HepG2 (cell line): ENCODE measurements around the gene AHCY. TPM values are rescaled to one million over a fixed set of nuclear protein-coding genes. Genes with fewer than 3 reads are reported as not detected.
A peak's percentile ranks its signal among the peaks of the same experiment; 100 is the strongest.

Experiments
- ADNP ChIP-seq: sonication (generic); formaldehyde crosslinking; IDR thresholded peaks from 2 replicates; pipeline ENCODE4 v1.4.0; 2020; ENCODE audit warnings: missing genetic modification reagents
- GTF3A ChIP-seq: sonication (generic); formaldehyde crosslinking; conservative IDR thresholded peaks from 2 replicates; pipeline ENCODE4 v1.4.0; 2020; ENCODE audit warnings: mild to moderate bottlenecking, missing genetic modification reagents
- HDAC6 ChIP-seq: fragments of 200-600 bp; sonication (generic); IDR thresholded peaks from 2 replicates; pipeline ENCODE4 v1.7.0; 2017; ENCODE audit warnings: mild to moderate bottlenecking, antibody characterized with exemption, low read length, low read depth
- HNF4G ChIP-seq, 2 experiments: sonication (generic) in 1 of 2; formaldehyde crosslinking in 1 of 2; IDR thresholded peaks; 2 replicates each; pipeline versions ENCODE4 v1.4.0 to v1.6.1; 2011 to 2020; ENCODE audit warnings: borderline replicate concordance in 2 of 2, low read depth in 2 of 2, mild to moderate bottlenecking in 2 of 2, low read length in 1 of 2, missing genetic modification reagents in 1 of 2, moderate library complexity in 1 of 2
- HOXD1 ChIP-seq: sonication (generic); formaldehyde crosslinking; IDR thresholded peaks from 2 replicates; pipeline ENCODE4 v1.5.0; 2020; ENCODE audit warnings: missing genetic modification reagents
- IKZF1 ChIP-seq: fragments of 450-650 bp; IDR thresholded peaks from 2 replicates; pipeline ENCODE4 v1.7.1; 2016
- IRX3 ChIP-seq: sonication (generic); formaldehyde crosslinking; IDR thresholded peaks from 2 replicates; pipeline ENCODE4 v1.8.1; 2023; ENCODE audit warnings: mild to moderate bottlenecking, low read depth, missing genetic modification reagents, borderline replicate concordance
- MAF1 ChIP-seq: sonication (generic); formaldehyde crosslinking; IDR thresholded peaks from 2 replicates; pipeline ENCODE4 v1.5.0; 2020; ENCODE audit warnings: missing genetic modification reagents, borderline replicate concordance
- MATR3 ChIP-seq: sonication (generic); formaldehyde crosslinking; IDR thresholded peaks from 2 replicates; pipeline ENCODE4 v1.4.0; 2020; ENCODE audit warnings: missing genetic modification reagents
- NFKB2 ChIP-seq: sonication (generic); formaldehyde crosslinking; IDR thresholded peaks from 2 replicates; pipeline ENCODE4 v1.4.0; 2020; ENCODE audit warnings: missing genetic modification reagents, borderline replicate concordance
- PTBP1 ChIP-seq: fragments of 200-400 bp; formaldehyde crosslinking; IDR thresholded peaks from 2 replicates; pipeline ENCODE4 v1.6.1; 2018; ENCODE audit warnings: low read length, low read depth; ENCODE audit not compliant: poor library complexity, severe bottlenecking
- SKI ChIP-seq: fragments of 450-650 bp; IDR thresholded peaks from one replicate; pipeline ENCODE4 v1.6.1; 2018; ENCODE audit warnings: mild to moderate bottlenecking; ENCODE audit not compliant: partially characterized antibody
- YEATS2 ChIP-seq: sonication (generic); formaldehyde crosslinking; IDR thresholded peaks from 2 replicates; pipeline ENCODE4 v1.4.0; 2020; ENCODE audit warnings: missing genetic modification reagents, borderline replicate concordance
- ZMYM3 ChIP-seq: sonication (generic); formaldehyde crosslinking; IDR thresholded peaks from 2 replicates; pipeline ENCODE4 v1.5.1; 2020; ENCODE audit warnings: mild to moderate bottlenecking, missing genetic modification reagents
- ZNF160 ChIP-seq: sonication (generic); formaldehyde crosslinking; IDR thresholded peaks from 2 replicates; pipeline ENCODE4 v1.8.0; 2022; ENCODE audit warnings: mild to moderate bottlenecking, inconsistent platforms, missing genetic modification reagents
- ZNF274 ChIP-seq: sonication (generic); formaldehyde crosslinking; IDR thresholded peaks from 2 replicates; pipeline ENCODE4 v1.5.1; 2020; ENCODE audit warnings: mild to moderate bottlenecking, missing genetic modification reagents
- ZNF331 ChIP-seq: sonication (generic); formaldehyde crosslinking; IDR thresholded peaks from 2 replicates; pipeline ENCODE4 v1.4.0; 2020; ENCODE audit warnings: missing genetic modification reagents
- ZNF33A ChIP-seq: sonication (generic); formaldehyde crosslinking; IDR thresholded peaks from 2 replicates; pipeline ENCODE4 v1.5.1; 2020; ENCODE audit warnings: missing genetic modification reagents, mild to moderate bottlenecking, moderate library complexity, borderline replicate concordance
- ZNF33B ChIP-seq: sonication (generic); formaldehyde crosslinking; IDR thresholded peaks from 2 replicates; pipeline ENCODE4 v1.5.1; 2020; ENCODE audit warnings: mild to moderate bottlenecking, missing genetic modification reagents
- ZNF382 ChIP-seq: sonication (generic); formaldehyde crosslinking; IDR thresholded peaks from 2 replicates; pipeline ENCODE4 v1.5.0; 2020; ENCODE audit warnings: missing genetic modification reagents, mild to moderate bottlenecking, borderline replicate concordance
- ZNF766 ChIP-seq: sonication (generic); formaldehyde crosslinking; IDR thresholded peaks from 2 replicates; pipeline ENCODE4 v1.5.0; 2020; ENCODE audit warnings: missing genetic modification reagents, borderline replicate concordance
- ZNF776 ChIP-seq: sonication (generic); formaldehyde crosslinking; IDR thresholded peaks from 2 replicates; pipeline ENCODE4 v1.4.0; 2020; ENCODE audit warnings: mild to moderate bottlenecking, missing genetic modification reagents
- ZNF780A ChIP-seq: sonication (generic); formaldehyde crosslinking; IDR thresholded peaks from 2 replicates; pipeline ENCODE4 v1.8.0; 2022; ENCODE audit warnings: mild to moderate bottlenecking, missing genetic modification reagents, moderate library complexity
- ZNF879 ChIP-seq: sonication (generic); formaldehyde crosslinking; IDR thresholded peaks from 2 replicates; pipeline ENCODE4 v1.8.1; 2023; ENCODE audit warnings: missing genetic modification reagents
- ZSCAN12 ChIP-seq: sonication (generic); formaldehyde crosslinking; IDR thresholded peaks from 2 replicates; pipeline ENCODE4 v1.9.0; 2021; ENCODE audit warnings: mild to moderate bottlenecking, missing genetic modification reagents
- polyA plus RNA-seq, 8 experiments: library from polyadenylated mRNA; depleted of rRNA in 3 of 8; stranded (reverse) in 7 of 8; unstranded in 1 of 8; fragments of >200 nt; fragmentation: Illumina TruSeq in 4 of 8; extraction: Trizol in 4 of 8; gene quantifications; 2 replicates each; pipeline versions ENCODE4 v1.2.1 to v1.2.3, GENCODE V29; 2011 to 2016; ENCODE audit warnings: low read depth in 4 of 8, missing spikeins in 1 of 8, mixed read lengths in 1 of 8; ENCODE audit not compliant: insufficient read depth in 1 of 8
- total RNA-seq, 5 experiments: library from RNA; depleted of rRNA; stranded (reverse); fragments of >200 nt; fragmentation: Illumina TruSeq; extraction: Trizol; gene quantifications; 2 replicates each; pipeline ENCODE4 v1.2.3, GENCODE V29; 2016; ENCODE audit warnings: low read depth in 1 of 5
- TF ChIP-seq, protein P1 (sequence below): sonication (generic); formaldehyde crosslinking; IDR thresholded peaks from 2 replicates; pipeline ENCODE4 v1.4.0; 2020; ENCODE audit warnings: missing genetic modification reagents, borderline replicate concordance
- TF ChIP-seq, protein P2 (sequence below): sonication (generic); formaldehyde crosslinking; conservative IDR thresholded peaks from 2 replicates; pipeline ENCODE4 v1.4.0; 2020; ENCODE audit warnings: missing genetic modification reagents

The AHCY gene
- total and polyA plus RNA-seq, 2 of the 13 experiments (the other 11 are each of a cell fraction or from before 2014, with no cell fraction given) = 407 to 419 TPM

DNA sequence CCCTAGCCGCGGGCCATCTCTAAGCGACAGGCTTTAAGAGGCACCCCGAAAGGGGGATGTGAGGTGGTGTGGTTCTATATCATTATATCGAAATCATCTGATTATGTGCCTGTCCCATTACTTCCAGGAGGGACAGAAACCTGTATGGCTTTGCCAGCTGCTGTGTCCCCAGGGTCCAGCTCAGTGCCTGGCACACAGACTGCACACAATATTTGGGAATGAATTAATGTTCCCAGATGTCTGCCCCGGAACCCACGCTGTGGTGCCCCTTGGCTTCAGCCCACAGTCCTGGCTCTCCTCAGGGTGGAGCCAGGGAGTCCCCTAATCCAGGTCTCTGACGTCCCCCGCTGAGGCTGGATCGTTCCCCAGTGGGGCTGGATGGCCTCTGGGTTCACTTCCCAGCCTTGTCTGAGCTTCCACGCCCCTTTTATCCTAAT, 8.9 kb upstream of the AHCY start (continued):
- TF ChIP-seq, protein P1, sequence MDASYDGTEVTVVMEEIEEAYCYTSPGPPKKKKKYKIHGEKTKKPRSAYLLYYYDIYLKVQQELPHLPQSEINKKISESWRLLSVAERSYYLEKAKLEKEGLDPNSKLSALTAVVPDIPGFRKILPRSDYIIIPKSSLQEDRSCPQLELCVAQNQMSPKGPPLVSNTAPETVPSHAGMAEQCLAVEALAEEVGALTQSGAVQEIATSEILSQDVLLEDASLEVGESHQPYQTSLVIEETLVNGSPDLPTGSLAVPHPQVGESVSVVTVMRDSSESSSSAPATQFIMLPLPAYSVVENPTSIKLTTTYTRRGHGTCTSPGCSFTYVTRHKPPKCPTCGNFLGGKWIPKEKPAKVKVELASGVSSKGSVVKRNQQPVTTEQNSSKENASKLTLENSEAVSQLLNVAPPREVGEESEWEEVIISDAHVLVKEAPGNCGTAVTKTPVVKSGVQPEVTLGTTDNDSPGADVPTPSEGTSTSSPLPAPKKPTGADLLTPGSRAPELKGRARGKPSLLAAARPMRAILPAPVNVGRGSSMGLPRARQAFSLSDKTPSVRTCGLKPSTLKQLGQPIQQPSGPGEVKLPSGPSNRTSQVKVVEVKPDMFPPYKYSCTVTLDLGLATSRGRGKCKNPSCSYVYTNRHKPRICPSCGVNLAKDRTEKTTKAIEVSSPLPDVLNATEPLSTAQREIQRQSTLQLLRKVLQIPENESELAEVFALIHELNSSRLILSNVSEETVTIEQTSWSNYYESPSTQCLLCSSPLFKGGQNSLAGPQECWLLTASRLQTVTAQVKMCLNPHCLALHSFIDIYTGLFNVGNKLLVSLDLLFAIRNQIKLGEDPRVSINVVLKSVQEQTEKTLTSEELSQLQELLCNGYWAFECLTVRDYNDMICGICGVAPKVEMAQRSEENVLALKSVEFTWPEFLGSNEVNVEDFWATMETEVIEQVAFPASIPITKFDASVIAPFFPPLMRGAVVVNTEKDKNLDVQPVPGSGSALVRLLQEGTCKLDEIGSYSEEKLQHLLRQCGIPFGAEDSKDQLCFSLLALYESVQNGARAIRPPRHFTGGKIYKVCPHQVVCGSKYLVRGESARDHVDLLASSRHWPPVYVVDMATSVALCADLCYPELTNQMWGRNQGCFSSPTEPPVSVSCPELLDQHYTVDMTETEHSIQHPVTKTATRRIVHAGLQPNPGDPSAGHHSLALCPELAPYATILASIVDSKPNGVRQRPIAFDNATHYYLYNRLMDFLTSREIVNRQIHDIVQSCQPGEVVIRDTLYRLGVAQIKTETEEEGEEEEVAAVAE = 0 out of 2 replicates have a peak, but pooled peaks have one; percentile 6
- TF ChIP-seq ZNF33B (CRISPR knock-in tag) = no peak
- TF ChIP-seq ZNF780A (CRISPR knock-in tag) = no peak
- TF ChIP-seq ZNF274 (CRISPR knock-in tag) = no peak
- TF ChIP-seq ZNF160 (CRISPR knock-in tag) = no peak
- no peak for TF ChIP-seq ZNF33A
- TF ChIP-seq ADNP (CRISPR knock-in tag) = 0 out of 2 replicates have a peak, but pooled peaks have one; percentile 45
- TF ChIP-seq IKZF1 = no peak
- 0 out of 2 replicates have a peak, but pooled peaks have one; percentile 88 for TF ChIP-seq ZNF879
- TF ChIP-seq MAF1 (CRISPR knock-in tag) = no peak
- no peak for TF ChIP-seq ZNF382
- TF ChIP-seq HOXD1 = peak; percentile 55; the same call in 1 of the 2 replicates
- no peak for TF ChIP-seq ZNF776 (CRISPR knock-in tag)
- TF ChIP-seq GTF3A (CRISPR knock-in tag) = no peak; the same call in 1 of the 2 replicates
- peak; percentile 60; the same call in 1 of the 2 replicates for TF ChIP-seq ZMYM3 (CRISPR knock-in tag)
- TF ChIP-seq HDAC6 = no peak
- 0 out of 2 replicates have a peak, but pooled peaks have one; percentile 64 for TF ChIP-seq IRX3 (CRISPR knock-in tag)
- TF ChIP-seq ZNF331 (CRISPR knock-in tag) = no peak
- no peak for TF ChIP-seq SKI
- TF ChIP-seq MATR3 (CRISPR knock-in tag) = no peak
- TF ChIP-seq ZNF766 (CRISPR knock-in tag) = 0 out of 2 replicates have a peak, but pooled peaks have one; percentile 2
- no peak; the same call in 1 of the 2 replicates for TF ChIP-seq NFKB2 (CRISPR knock-in tag)
- TF ChIP-seq, protein P2, sequence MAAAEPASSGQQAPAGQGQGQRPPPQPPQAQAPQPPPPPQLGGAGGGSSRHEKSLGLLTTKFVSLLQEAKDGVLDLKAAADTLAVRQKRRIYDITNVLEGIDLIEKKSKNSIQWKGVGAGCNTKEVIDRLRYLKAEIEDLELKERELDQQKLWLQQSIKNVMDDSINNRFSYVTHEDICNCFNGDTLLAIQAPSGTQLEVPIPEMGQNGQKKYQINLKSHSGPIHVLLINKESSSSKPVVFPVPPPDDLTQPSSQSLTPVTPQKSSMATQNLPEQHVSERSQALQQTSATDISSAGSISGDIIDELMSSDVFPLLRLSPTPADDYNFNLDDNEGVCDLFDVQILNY (CRISPR knock-in tag) = no peak
- TF ChIP-seq PTBP1 = peak; percentile 54
- no peak for TF ChIP-seq HNF4G (IDR thresholded peaks at IDR 0.05; ENCODE audit: borderline replicate concordance, low read depth, low read length)
- no peak for TF ChIP-seq HNF4G (CRISPR knock-in tag; IDR thresholded peaks at IDR 0.05; ENCODE audit: borderline replicate concordance, low read depth)
- 0 out of 2 replicates have a peak, but pooled peaks have one; percentile 13 for TF ChIP-seq ZSCAN12 (CRISPR knock-in tag)
- no peak for TF ChIP-seq YEATS2
